ENCODE results near the gene OLFML1.

OLFML1 gene

GRCh38 chr11:7451952-7452494 is 33.3 kb upstream of the OLFML1 start:
- DNase-seq (ENCODE audit: insufficient read length, low spot score): no peak
- FAIRE-seq: no peak
- no peak for TF ChIP-seq CTCF (IDR thresholded peaks at IDR 0.05; ENCODE audit: insufficient read depth, missing control alignments)

GRCh38 chr11:7454854-7455253 is 30.5 kb upstream of the OLFML1 start:
- FAIRE-seq (no peak), DNase-seq (ENCODE audit: insufficient read length, low spot score) (no peak)
- TF ChIP-seq CTCF (IDR thresholded peaks at IDR 0.05; ENCODE audit: insufficient read depth, missing control alignments): no peak

DNA sequence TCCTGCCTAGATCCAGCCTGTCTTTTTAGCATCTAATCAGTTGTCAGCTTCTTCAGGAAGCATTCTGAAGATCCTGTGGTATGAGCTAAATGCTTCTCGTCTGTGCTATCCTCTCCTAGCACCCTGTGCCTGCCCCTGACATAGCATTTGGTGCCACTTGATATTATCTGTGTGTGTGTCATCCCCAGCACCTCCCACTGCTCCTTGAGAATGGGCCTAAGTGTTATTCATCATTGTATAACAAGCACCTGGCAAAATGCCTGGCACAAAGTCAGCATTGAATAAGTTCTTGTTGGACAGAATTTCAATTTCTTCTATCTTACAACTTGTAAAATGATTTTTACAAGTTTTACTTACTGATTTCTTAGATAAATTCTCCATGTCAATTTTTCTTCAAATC is 28.1 kb upstream of the OLFML1 start:
- DNase-seq (ENCODE audit: insufficient read length, low spot score) (no peak), FAIRE-seq (no peak)
- no peak for TF ChIP-seq CTCF (IDR thresholded peaks at IDR 0.05; ENCODE audit: insufficient read depth, missing control alignments)

DNA sequence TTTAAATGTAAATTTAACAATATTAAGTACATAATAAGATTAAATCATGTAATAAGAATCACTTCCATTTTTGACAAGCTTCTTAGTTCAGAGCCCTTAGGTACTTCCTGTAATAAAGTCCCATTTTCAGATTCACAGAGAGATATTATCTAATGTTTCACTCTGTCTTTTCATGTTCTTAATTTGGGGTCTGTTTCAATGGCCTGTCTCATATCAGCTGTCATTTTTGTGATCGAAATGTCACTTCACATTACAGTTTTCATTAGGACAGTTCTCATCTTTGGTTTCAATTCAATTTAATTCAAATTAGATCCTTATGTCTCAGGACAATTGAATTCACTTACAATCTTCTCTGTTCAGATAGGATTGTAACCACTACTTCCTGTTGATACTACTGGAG is 22.6 kb upstream of the OLFML1 start:
- no peak for TF ChIP-seq CTCF (IDR thresholded peaks at IDR 0.05; ENCODE audit: insufficient read depth, missing control alignments)
- FAIRE-seq: no peak
- DNase-seq (ENCODE audit: insufficient read length, low spot score): no peak

DNA sequence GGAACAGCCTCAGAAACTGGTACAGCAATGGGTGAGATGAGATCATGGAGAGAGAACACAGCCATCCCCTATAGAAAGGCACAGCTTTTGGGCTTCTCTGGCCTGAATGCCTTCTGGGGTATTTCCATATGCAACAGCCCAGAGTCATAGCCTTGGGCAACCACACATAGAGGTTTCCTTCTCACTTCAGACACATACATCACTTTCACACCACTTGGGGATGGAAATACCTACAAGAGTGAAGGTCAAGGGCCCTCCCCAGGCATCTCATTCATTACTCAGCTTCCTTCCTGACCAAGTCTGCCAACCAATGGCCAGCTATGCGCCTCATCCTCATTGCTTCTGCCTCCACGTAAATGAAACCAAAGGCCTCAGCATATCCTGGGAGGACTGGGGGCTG is 17.7 kb upstream of the OLFML1 start:
- FAIRE-seq (no peak), DNase-seq (ENCODE audit: insufficient read length, low spot score) (no peak)
- no peak for TF ChIP-seq CTCF (IDR thresholded peaks at IDR 0.05; ENCODE audit: insufficient read depth, missing control alignments)

DNA sequence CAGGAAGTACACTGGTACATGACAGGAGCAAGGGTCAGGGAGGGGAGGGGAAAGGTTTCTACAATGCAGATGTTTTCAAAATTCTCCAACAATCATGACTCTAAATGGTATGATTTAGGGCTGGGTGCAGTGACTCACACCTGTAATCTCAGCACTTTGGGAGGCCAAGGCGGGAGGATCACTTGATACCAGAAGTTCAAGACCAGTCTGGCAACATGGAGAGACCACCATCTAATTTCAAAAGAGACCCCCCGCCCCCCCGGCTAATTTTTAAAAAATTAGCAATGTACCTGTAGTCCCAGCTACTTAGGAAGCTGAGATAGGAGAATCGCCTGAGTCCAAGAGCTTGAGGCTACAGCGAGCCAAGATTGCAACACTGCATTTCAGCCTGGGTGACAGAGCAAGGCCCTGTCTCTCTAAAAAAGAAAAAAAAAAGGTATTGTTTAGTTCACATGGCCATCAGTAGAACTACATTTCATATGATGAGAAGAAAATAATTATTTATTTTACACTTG is 15.9 kb upstream of the OLFML1 start:
- TF ChIP-seq CTCF (IDR thresholded peaks at IDR 0.05; ENCODE audit: insufficient read depth, missing control alignments): no peak
- FAIRE-seq: no peak
- DNase-seq (ENCODE audit: insufficient read length, low spot score): no peak

GRCh38 chr11:7471071-7471470 is 14.2 kb upstream of the OLFML1 start:
- FAIRE-seq (no peak), DNase-seq (ENCODE audit: insufficient read length, low spot score) (no peak)
- no peak for TF ChIP-seq CTCF (IDR thresholded peaks at IDR 0.05; ENCODE audit: insufficient read depth, missing control alignments)

All from D721Med (cell line).